Tibial artery (tissue), 4 donors: ENCODE results near the gene ARSB.
"Not testable (repeated sequence)": the region's sequence is repeated elsewhere in the genome, so short reads cannot be mapped to it uniquely, and the experiment has no call there.

Experiments used
- DNase-seq, 2 donors: peaks; one replicate each; pipeline ENCODE4 v3.0.0-alpha.2; 2019
- H3K27ac ChIP-seq, 2 donors: fragments of 200-600 bp; sonication (generic) in 1 of 2; 1 replicate in 1 of 2; 2 replicates in 1 of 2; pipeline ENCODE4 v1.5.1; 2018 to 2019; ENCODE audit warnings: mild to moderate bottlenecking in 1 of 2
- H3K27me3 ChIP-seq, 2 donors: fragments of 200-600 bp; sonication (generic) in 1 of 2; one replicate each; pipeline versions ENCODE4 v1.5.1 to v1.6.0; 2016 to 2019
- H3K36me3 ChIP-seq, 3 donors: fragments of 200-600 bp; sonication (generic) in 2 of 3; one replicate each; pipeline ENCODE4 v1.5.1; 2016 to 2019; ENCODE audit warnings: mild to moderate bottlenecking in 2 of 3
- H3K4me1 ChIP-seq, 4 donors: fragments of 200-600 bp; sonication (generic) in 2 of 4; 1 replicate in 3 of 4; 2 replicates in 1 of 4; pipeline ENCODE4 v1.5.1; 2016 to 2019
- H3K4me3 ChIP-seq, 2 donors: fragments of 200-600 bp; sonication (generic) in 1 of 2; 1 replicate in 1 of 2; 2 replicates in 1 of 2; pipeline ENCODE4 v1.5.1; 2018 to 2019; ENCODE audit warnings: mild to moderate bottlenecking in 2 of 2
- H3K9me3 ChIP-seq, 3 donors: fragments of 200-600 bp; sonication (generic) in 1 of 3; one replicate each; pipeline ENCODE4 v1.5.1; 2016 to 2019
- intact Hi-C: fragments of 100-400 bp; cut with DNase I; formaldehyde crosslinking; loops from one replicate; pipeline ENCODE4 v1.15.0; 2023; ENCODE audit warnings: low total_unique reads
- TF ChIP-seq, protein P1 (sequence below), 2 experiments: fragments of 200-600 bp in 1 of 2; fragments of 450-650 bp in 1 of 2; IDR thresholded peaks; one replicate each; pipeline ENCODE4 v1.5.1; 2017 to 2019; ENCODE audit warnings: antibody characterized with exemption in 2 of 2, mild to moderate bottlenecking in 1 of 2, moderate library complexity in 1 of 2

Gene ARSB

DNA sequence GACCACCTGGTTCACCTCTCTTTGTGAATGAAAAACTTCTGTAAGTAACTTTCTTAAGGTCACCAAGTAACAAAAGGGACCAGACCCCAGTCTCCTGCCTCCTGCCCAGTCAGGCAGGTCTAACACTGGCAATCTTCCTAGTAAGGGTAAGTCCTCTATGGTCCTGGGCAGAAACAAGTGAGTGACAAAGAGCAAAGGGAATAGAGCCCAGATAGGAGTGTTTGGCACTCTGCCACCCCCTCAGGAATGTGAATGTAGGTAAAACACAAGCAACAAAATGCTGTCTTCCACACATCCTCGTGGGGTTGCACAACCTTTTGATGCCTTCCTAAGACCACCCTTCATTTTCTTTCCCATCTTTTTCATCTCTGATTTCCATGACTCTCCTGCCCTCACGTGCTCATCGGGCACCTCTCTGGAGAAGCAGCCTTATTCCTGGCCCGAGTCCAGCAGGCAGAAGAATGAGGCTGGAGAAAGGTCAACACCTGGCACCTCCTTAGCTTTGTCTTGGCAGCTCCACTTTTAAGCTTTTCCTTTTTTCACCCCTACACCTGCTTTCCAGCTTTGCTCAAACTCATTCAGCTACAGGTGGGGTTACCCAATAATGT, 246.3 kb downstream of the ARSB start:
- TF ChIP-seq, protein P1, sequence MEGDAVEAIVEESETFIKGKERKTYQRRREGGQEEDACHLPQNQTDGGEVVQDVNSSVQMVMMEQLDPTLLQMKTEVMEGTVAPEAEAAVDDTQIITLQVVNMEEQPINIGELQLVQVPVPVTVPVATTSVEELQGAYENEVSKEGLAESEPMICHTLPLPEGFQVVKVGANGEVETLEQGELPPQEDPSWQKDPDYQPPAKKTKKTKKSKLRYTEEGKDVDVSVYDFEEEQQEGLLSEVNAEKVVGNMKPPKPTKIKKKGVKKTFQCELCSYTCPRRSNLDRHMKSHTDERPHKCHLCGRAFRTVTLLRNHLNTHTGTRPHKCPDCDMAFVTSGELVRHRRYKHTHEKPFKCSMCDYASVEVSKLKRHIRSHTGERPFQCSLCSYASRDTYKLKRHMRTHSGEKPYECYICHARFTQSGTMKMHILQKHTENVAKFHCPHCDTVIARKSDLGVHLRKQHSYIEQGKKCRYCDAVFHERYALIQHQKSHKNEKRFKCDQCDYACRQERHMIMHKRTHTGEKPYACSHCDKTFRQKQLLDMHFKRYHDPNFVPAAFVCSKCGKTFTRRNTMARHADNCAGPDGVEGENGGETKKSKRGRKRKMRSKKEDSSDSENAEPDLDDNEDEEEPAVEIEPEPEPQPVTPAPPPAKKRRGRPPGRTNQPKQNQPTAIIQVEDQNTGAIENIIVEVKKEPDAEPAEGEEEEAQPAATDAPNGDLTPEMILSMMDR (IDR thresholded peaks at IDR 0.05), result no peak
- H3K4me3 ChIP-seq, result no peak overlapping the region
- no peak overlapping the region for H3K27ac ChIP-seq
- no peaks in the 10 kb centered on the region for H3K27me3 ChIP-seq
- intact Hi-C loops, result no loop called here
- H3K36me3 ChIP-seq, result no peaks in the 10 kb centered on the region
- no peaks in the 10 kb centered on the region for H3K9me3 ChIP-seq
- peaks cover 0 to 4% (median 0%) of the 10 kb centered on the region in 4 donors for H3K4me1 ChIP-seq
- no peak for DNase-seq

DNA sequence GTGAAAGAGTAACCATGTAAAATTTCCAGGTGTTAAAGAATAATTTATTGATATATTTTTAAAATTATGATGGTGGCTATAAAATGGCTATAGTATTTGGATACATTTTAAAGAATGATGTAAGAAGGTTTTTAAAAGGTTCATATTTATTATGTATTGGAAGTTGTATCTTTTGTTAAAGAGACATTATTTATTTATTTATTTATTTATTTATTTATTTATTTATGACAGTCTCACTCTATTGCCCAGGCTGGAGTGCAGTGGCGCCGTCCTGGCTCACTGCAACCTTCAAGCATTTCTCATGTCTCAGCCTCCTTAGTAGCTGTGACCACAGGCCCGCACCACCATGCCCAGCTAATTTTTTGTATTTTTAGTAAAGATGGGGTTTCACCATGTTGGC, 247.0 kb downstream of the ARSB start:
- TF ChIP-seq, protein P1 (IDR thresholded peaks at IDR 0.05), result no peak
- H3K27ac ChIP-seq, result no peak overlapping the region

DNA sequence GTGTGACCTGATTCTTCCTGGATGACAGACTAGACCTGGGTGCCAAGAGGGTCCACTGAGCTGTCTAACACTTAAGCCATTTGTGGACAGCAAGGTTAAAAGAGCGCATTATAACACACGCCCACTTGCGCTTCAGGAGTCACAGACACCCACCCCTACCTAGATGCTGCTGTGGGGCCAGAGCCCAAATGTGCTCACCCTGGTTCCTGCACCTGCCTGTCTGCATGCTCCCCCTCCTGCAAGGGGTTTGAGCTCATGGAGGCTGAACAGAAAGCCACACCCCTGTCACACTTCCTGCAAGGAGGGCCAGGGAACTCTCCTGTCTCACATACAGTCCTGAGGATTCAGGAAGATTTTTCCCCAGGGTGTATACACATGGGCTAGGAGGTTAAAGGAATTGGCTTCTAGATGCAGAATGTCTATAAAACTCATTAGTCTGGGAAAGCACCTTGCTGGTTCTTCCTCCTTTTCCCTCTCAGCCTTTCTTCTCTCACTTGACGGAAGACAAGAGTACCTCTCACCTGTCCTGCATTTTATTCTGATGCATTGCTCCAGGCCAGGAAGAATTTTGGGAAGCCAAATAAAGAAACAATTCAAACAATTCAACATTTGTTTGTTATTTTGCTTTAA, 249.2 kb downstream of the ARSB start:
- Histone ChIP-seq H3K4me3 (no peak overlapping the region), H3K4me1 (peaks cover 0 to 4% (median 0%) of the 10 kb centered on the region in 4 donors), H3K36me3 (no peaks in the 10 kb centered on the region), H3K27ac (no peak overlapping the region), H3K27me3 (no peaks in the 10 kb centered on the region), H3K9me3 (no peaks in the 10 kb centered on the region)
- intact Hi-C loops, result no loop called here
- TF ChIP-seq, protein P1 (IDR thresholded peaks at IDR 0.05), result no peak
- DNase-seq, result no peak

More for the DNA sequence above, 247.0 kb downstream of the ARSB start:
- H3K27me3 ChIP-seq, result no peaks in the 10 kb centered on the region
- H3K36me3 ChIP-seq, result no peaks in the 10 kb centered on the region
- peaks cover 0 to 4% (median 0%) of the 10 kb centered on the region in 4 donors for H3K4me1 ChIP-seq
- no peaks in the 10 kb centered on the region for H3K9me3 ChIP-seq
- intact Hi-C loops, result no loop called here
- no peak for DNase-seq
- H3K4me3 ChIP-seq, result no peak overlapping the region

- Histone ChIP-seq H3K4me1 (peaks cover 0 to 4% (median 0%) of the 10 kb centered on the region in 4 donors), H3K27me3 (no peaks in the 10 kb centered on the region), H3K4me3 (no peak overlapping the region), H3K36me3 (no peaks in the 10 kb centered on the region), H3K27ac (no peak overlapping the region), H3K9me3 (no peaks in the 10 kb centered on the region)
- no peak for DNase-seq
- intact Hi-C loops, result no loop called here
- TF ChIP-seq, protein P1 (IDR thresholded peaks at IDR 0.05), result no peak
Observed at GRCh38 chr5:78734950-78735349, 250.2 kb downstream of the ARSB start.

DNA sequence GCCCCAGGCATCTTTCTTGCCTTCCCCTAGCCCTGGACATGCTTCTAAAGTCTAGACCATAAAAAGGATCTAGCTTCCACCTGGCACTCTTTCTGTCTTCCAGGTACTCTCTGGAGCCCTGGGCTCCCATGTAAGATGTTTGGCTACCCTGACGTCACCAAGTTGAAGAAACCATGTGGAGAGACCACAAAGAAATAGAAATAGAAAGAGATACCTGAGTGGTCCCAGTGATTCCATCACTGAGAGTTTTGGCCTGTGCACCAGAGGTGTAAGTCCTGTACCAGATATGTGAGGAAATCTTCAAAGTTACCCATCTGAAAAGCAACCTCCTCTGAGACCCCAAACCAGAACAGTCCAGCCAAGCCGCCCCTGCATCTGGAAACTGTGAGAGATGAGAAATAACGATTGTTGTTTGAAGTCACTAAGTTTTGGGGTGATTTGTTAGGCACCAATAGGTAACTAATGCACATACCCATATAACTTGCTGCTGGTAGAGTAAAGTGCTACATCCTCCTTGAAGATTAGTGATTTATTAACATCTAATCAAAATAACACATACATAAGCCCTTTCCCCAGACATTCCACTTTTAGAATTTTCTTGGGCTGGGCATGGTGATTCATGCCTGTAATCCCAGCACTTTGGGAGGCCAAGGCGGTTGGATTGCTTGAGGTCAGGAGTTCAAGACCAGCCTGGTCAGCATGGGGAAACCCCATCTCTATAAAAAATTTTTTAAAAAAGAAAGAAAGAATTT, 250.8 kb downstream of the ARSB start:
- no peak overlapping the region for H3K4me3 ChIP-seq
- no peak for DNase-seq
- no peaks in the 10 kb centered on the region for H3K36me3 ChIP-seq
- peaks cover 0 to 4% (median 0%) of the 10 kb centered on the region in 4 donors for H3K4me1 ChIP-seq
- no peaks in the 10 kb centered on the region for H3K27me3 ChIP-seq
- no peaks in the 10 kb centered on the region for H3K9me3 ChIP-seq
- H3K27ac ChIP-seq, result no peak overlapping the region
- intact Hi-C loops, result no loop called here
- TF ChIP-seq, protein P1 (IDR thresholded peaks at IDR 0.05), result no peak

DNA sequence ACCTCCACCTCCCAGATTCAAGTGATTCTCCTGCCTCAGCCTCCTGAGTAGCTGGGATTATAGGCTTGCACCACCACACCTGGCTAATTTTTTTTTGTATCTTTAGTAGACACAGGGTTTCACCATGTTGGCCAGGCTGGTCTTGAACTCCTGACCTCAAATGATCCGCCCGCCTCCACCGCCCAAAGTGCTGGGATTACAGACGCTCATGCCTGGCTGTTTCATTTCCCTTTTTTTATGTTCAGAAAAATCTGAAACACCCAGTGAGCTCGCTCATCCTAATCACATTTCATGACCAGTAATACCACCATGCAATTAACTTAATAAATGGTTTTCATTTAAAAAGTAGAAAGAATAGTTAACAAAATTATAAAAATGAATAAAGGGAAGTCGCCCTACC, 252.4 kb downstream of the ARSB start:
- DNase-seq, H3K9me3 ChIP-seq, H3K4me1 ChIP-seq, intact Hi-C loops, H3K4me3 ChIP-seq, H3K36me3 ChIP-seq, H3K27ac ChIP-seq, H3K27me3 ChIP-seq: not testable (repeated sequence)
